GM10266 (cell line): ENCODE data around the gene CCNB1IP1.

Experiments used
- DNase-seq: peaks from one replicate; pipeline ENCODE4 v3.0.0; 2012; ENCODE audit errors: extremely low spot score
- TF ChIP-seq, protein P1 (sequence below): IDR thresholded peaks from 2 replicates; pipeline ENCODE4 v1.5.1; 2012; ENCODE audit warnings: mild to moderate bottlenecking, low read depth; ENCODE audit not compliant: control insufficient read depth, insufficient read depth; ENCODE audit errors: missing control alignments

CCNB1IP1 gene

DNA sequence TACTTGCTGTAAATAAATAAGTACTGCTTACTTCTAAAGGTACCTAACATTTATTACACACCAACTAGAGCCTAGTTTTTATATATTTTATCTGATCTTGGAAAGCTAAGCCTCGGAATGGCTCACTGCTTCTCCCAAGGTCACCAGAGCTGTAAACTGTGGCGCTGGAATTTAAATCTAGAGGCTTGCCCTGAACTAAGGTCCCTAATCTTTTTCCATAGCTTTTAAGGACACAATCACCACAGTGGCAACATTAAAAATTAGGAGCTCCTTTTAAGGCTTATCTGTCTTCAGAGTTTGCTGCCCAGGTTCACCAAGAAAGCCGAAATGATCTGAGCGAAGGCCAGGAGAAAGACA is 670 bp downstream of the CCNB1IP1 start:
- TF ChIP-seq, protein P1, sequence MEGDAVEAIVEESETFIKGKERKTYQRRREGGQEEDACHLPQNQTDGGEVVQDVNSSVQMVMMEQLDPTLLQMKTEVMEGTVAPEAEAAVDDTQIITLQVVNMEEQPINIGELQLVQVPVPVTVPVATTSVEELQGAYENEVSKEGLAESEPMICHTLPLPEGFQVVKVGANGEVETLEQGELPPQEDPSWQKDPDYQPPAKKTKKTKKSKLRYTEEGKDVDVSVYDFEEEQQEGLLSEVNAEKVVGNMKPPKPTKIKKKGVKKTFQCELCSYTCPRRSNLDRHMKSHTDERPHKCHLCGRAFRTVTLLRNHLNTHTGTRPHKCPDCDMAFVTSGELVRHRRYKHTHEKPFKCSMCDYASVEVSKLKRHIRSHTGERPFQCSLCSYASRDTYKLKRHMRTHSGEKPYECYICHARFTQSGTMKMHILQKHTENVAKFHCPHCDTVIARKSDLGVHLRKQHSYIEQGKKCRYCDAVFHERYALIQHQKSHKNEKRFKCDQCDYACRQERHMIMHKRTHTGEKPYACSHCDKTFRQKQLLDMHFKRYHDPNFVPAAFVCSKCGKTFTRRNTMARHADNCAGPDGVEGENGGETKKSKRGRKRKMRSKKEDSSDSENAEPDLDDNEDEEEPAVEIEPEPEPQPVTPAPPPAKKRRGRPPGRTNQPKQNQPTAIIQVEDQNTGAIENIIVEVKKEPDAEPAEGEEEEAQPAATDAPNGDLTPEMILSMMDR, result no peak
- no peak for DNase-seq

DNA sequence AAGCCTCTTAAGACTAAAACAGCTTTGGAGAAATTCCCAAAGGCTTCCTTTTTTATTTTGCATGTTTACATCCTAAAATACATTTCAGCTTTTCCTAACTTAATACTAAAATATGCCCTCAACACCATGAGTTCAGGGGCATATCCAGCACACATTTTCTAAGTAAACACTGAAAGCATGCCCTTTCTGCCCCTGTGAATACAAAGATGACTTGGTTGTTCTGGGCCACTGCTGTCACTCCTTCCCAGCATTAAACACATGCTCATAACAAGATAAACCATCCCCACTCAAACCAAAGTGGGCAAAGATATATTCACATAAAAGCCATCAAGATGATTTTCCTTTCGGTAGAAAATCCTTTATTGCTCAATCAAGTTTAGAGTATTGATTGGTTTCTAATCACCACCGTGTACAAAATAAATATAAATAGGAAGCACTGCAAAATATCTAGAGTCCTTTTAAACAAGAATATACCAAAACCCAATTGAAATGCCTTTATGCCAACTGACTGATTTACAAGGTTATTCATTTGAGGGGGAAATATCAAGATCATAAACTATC is 1.9 kb downstream of the CCNB1IP1 start:
- TF ChIP-seq, protein P1, result no peak
- DNase-seq, result no peak

DNA sequence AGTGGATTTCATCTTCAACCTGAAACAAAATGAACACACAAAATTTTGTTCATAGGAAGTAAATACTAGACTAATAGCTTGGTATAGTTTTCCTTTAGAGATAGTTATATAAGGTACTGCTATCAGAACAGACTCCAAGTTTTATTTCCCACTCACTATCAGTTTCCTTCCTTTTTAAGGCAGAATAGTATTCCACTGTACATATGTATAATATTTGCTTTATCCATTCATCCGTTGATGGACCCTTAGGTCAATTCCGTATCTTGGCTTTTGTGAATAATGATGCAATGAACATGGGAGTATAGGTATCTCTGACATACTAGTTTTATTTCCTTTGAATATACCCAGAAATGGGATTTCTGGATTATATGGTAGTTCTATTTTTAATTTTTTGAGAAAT is 3.7 kb downstream of the CCNB1IP1 start:
- no peak for DNase-seq
- TF ChIP-seq, protein P1, result no peak

DNA sequence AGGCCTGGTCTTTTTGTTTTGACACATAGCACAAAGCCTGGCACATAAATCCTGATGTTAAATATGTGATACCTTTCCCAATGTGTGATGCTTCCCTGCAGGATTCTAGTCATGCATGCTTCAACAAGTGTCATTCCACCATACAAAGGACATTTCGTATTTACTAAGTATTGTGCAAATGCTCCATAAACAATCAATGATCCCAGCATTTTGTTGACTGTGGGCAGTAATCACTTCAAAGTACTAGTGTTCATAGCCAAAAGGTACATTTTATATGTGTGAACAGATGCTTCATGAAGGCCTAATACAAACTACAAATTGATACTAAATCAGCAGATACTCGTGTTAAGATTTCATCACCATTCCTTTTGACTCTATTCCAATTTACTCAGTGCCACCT is 4.4 kb downstream of the CCNB1IP1 start:
- TF ChIP-seq, protein P1, result no peak
- no peak for DNase-seq

DNA sequence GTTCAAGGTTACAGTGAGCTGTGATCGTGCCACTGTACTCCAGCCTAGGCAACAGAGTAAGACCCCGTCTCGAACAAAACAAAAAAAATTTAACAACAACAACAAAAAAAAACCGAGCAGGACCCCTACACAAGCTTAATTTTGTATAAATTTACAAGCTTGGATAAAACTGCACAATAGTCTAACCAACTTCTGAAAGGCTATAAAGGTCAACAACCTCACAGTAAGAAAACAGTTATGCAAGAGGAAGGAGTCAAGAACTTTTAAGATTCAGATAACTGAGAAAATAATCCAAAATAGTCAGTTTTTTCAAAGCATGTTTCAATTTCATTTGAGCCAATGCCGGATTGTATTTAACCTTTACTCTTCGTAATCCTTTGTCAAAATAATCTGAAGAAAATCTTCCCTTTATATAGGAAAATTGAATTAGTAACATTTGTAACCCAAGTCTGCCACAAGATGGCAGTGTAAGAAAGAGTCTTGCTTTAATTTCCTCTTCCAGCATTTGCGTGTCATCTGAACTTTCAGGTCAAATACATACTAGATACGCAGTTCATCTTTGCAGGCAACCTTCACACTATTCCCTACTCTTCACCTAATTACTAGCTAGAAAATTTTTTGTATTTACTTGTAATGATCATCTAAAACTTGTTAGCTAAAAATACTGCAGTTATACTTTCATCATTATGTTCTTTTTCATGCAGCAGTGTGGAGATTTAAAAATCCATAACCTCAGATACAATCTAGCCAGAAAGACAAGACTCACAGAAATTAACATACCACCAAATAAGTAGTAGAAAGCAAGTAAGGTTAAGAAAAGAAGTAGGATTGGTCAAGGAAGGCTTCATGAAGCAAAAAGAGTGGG is 5.8 kb downstream of the CCNB1IP1 start:
- peak; percentile 48 for DNase-seq
- TF ChIP-seq, protein P1, result peak; percentile 50

DNA sequence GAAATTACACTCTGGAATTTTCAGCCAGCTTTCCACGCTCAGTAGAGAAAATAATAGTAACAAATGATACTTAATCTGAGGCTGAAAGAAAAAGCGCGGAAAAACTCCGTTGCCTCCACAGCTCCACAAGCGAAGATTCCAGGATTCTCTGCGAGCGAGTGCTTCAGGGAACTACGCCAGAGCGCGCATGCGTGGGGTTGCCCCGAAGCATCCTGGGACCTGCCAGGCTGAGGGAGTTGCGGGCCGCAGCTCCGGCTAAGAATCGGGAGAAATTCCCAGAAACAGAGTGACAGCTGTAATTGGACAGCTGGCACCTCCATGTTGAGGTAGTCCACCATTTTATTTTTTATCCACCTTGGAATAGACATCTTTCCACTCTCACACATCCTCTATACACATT is 15.4 kb downstream of the CCNB1IP1 start:
- TF ChIP-seq, protein P1, result no peak
- no peak for DNase-seq

DNA sequence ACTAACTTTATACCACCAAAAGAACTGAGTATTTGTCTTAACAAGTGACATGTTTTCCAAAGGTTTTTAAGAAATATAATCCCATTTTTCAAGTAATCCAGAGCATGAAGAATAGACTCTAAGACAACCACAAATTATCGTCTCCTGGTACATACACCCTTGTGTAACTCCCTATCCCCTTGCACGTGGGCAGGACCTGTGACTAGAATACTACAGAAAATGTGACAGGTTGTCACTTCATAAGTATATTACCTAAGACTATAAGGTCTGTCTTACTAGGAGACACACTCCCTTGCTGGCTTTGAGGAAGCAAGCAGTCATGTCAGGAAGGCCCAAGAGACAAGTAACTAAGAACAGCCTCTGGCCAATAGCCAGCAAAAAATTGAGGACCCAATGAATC is 19.1 kb downstream of the CCNB1IP1 start:
- TF ChIP-seq, protein P1, result no peak
- no peak for DNase-seq
